ENCODE data around the gene ZNF415.
"Not testable (repeated sequence)": the region's sequence is repeated elsewhere in the genome, so short reads cannot be mapped to it uniquely, and the experiment has no call there.

ZNF415 gene

GRCh38 chr19:53102206-53102755 is 30.4 kb downstream of the ZNF415 start:
- no peak for DNase-seq

GRCh38 chr19:53101518-53101917 is 31.2 kb downstream of the ZNF415 start:
- no peak for DNase-seq

- not testable (repeated sequence) for DNase-seq
Observed at GRCh38 chr19:53098570-53098969, 34.1 kb downstream of the ZNF415 start.

GRCh38 chr19:53096982-53097690 is 35.6 kb downstream of the ZNF415 start:
- not testable (repeated sequence) for DNase-seq

GRCh38 chr19:53096579-53096978 is 36.1 kb downstream of the ZNF415 start:
- not testable (repeated sequence) for DNase-seq

- DNase-seq: no peak
Observed at GRCh38 chr19:53094754-53095575, 37.7 kb downstream of the ZNF415 start.

- DNase-seq: no peak
Observed at GRCh38 chr19:53092723-53093122, 40.0 kb downstream of the ZNF415 start.

GRCh38 chr19:53091413-53092254 is 41.1 kb downstream of the ZNF415 start:
- no peak for DNase-seq

- DNase-seq: no peak
Observed at GRCh38 chr19:53088091-53088490, 44.6 kb downstream of the ZNF415 start.

GRCh38 chr19:53086949-53087348 is 45.8 kb downstream of the ZNF415 start:
- no peak for DNase-seq

- no peak for DNase-seq
Observed at GRCh38 chr19:53085496-53085895, 47.2 kb downstream of the ZNF415 start.

GRCh38 chr19:53082929-53083328 is 49.8 kb downstream of the ZNF415 start:
- DNase-seq: no peak

GRCh38 chr19:53079313-53079924 is 53.3 kb downstream of the ZNF415 start:
- DNase-seq: no peak

GRCh38 chr19:53078668-53079067 is 54.0 kb downstream of the ZNF415 start:
- DNase-seq: no peak

GRCh38 chr19:53076984-53077383 is 55.7 kb downstream of the ZNF415 start:
- no peak for DNase-seq

- no peak for DNase-seq
Observed at GRCh38 chr19:53068834-53069233, 63.9 kb downstream of the ZNF415 start.

- no peak for DNase-seq
Observed at GRCh38 chr19:53068199-53068598, 64.5 kb downstream of the ZNF415 start.

GRCh38 chr19:53057904-53058580 is 74.7 kb downstream of the ZNF415 start:
- no peak for DNase-seq

Data from activated naive CD4-positive, alpha-beta T cell treated with Interleukin-2 at 50 U/mL for 16 hours (primary cell).